Measurements from ENCODE around the gene DACH1. TPM values are rescaled to one million over a fixed set of nuclear protein-coding genes. Genes with fewer than 3 reads are reported as not detected.
"Not testable (repeated sequence)": the region's sequence is repeated elsewhere in the genome, so short reads cannot be mapped to it uniquely, and the experiment has no call there.

Gene DACH1
- total RNA-seq, 1 experiment from 2014 or later = 0.31 TPM

- CTCF ChIA-PET; H3K27ac Mint-ChIP-seq; H3K4me1 Mint-ChIP-seq; POLR2A ChIA-PET; ATAC-seq; H3K9me3 Mint-ChIP-seq; H3K36me3 Mint-ChIP-seq; H3K27me3 Mint-ChIP-seq (ENCODE audit: low read depth); H3K4me3 Mint-ChIP-seq; DNase-seq (ENCODE audit: low spot score): not testable (repeated sequence)
Observed at GRCh38 chr13:71837582-71837981, 29.4 kb downstream of the DACH1 start.

- no peaks in the 10 kb centered on the region for H3K36me3 Mint-ChIP-seq
- ChIA-PET CTCF (no interaction called here), POLR2A (no interaction called here)
- DNase-seq (ENCODE audit: low spot score) = no peak
- ATAC-seq = no peak
- H3K27me3 Mint-ChIP-seq (ENCODE audit: low read depth) = peaks cover 13% of the 10 kb centered on the region
- no peak overlapping the region for H3K4me3 Mint-ChIP-seq
- peaks cover 9% of the 10 kb centered on the region for H3K4me1 Mint-ChIP-seq
- H3K27ac Mint-ChIP-seq = no peak overlapping the region
- TF ChIP-seq ETV6 (CRISPR knock-in tag; IDR thresholded peaks at IDR 0.05) = no peak
- TF ChIP-seq ZBTB43 (CRISPR knock-in tag; IDR thresholded peaks at IDR 0.05) = no peak
- TF ChIP-seq GTF2I (CRISPR knock-in tag; conservative IDR thresholded peaks at IDR 0.05) = no peak
- TF ChIP-seq USF1 (CRISPR knock-in tag; IDR thresholded peaks at IDR 0.05) = no peak
- TF ChIP-seq ATF2 (CRISPR knock-in tag; IDR thresholded peaks at IDR 0.05; ENCODE audit: borderline replicate concordance, low read depth) = no peak
- no peak for TF ChIP-seq MYBL2 (CRISPR knock-in tag; IDR thresholded peaks at IDR 0.05)
- TF ChIP-seq ATF3 (CRISPR knock-in tag; conservative IDR thresholded peaks at IDR 0.05) = no peak
- TF ChIP-seq IRF2 (CRISPR knock-in tag; IDR thresholded peaks at IDR 0.05; ENCODE audit: borderline replicate concordance, low read depth) = no peak
- TF ChIP-seq HMGXB4 (CRISPR knock-in tag; IDR thresholded peaks at IDR 0.05) = no peak
- TF ChIP-seq NFE2L1 (CRISPR knock-in tag; IDR thresholded peaks at IDR 0.05) = no peak
- TF ChIP-seq PREB (CRISPR knock-in tag; IDR thresholded peaks at IDR 0.05; ENCODE audit: borderline replicate concordance) = no peak
- TF ChIP-seq ATF6 (CRISPR knock-in tag; IDR thresholded peaks at IDR 0.05) = no peak
- H3K9me3 Mint-ChIP-seq = no peaks in the 10 kb centered on the region
Observed at GRCh38 chr13:71831716-71832115, 35.3 kb downstream of the DACH1 start.

GRCh38 chr13:71830736-71831135 lies 36.3 kb downstream of the DACH1 start:
- DNase-seq (ENCODE audit: low spot score) (no peak), ATAC-seq (no peak)
- ChIA-PET CTCF (no interaction called here), POLR2A (no interaction called here)
- Mint-ChIP-seq H3K27me3 (ENCODE audit: low read depth) (peaks cover 13% of the 10 kb centered on the region), H3K27ac (no peak overlapping the region), H3K36me3 (no peaks in the 10 kb centered on the region), H3K4me1 (peaks cover 9% of the 10 kb centered on the region), H3K9me3 (no peaks in the 10 kb centered on the region), H3K4me3 (no peak overlapping the region)
- TF ChIP-seq HMGA2 (CRISPR knock-in tag; IDR thresholded peaks at IDR 0.05) (no peak), SOX15 (CRISPR knock-in tag; IDR thresholded peaks at IDR 0.05) (no peak), STAT6 (CRISPR knock-in tag; conservative IDR thresholded peaks at IDR 0.05; ENCODE audit: low read depth) (no peak), ZNF281 (CRISPR knock-in tag; IDR thresholded peaks at IDR 0.05) (no peak), PREB (CRISPR knock-in tag; IDR thresholded peaks at IDR 0.05; ENCODE audit: borderline replicate concordance) (no peak), IRF2 (CRISPR knock-in tag; IDR thresholded peaks at IDR 0.05; ENCODE audit: borderline replicate concordance, low read depth) (no peak)
